Activated CD4-positive, alpha-beta T cell treated with anti-CD3 and anti-CD28 coated beads, Interleukin-2, amount 10 ng/mL, durations not matched to agents 24 days and 14 days (primary cell): ENCODE results near the gene CYP11A1. TPM values are rescaled to one million over a fixed set of nuclear protein-coding genes. Genes with fewer than 3 reads are reported as not detected.

Source experiments
- DNase-seq: peaks from one replicate; pipeline ENCODE4 v3.0.0; 2022
- H3K27ac Mint-ChIP-seq: one replicate; pipeline ENCODE4 v1.8.0; 2022; ENCODE audit warnings: mild to moderate bottlenecking, mixed read lengths
- H3K27me3 Mint-ChIP-seq: one replicate; pipeline ENCODE4 v1.8.0; 2022; ENCODE audit warnings: mixed read lengths
- H3K36me3 Mint-ChIP-seq: one replicate; pipeline ENCODE4 v1.8.0; 2022; ENCODE audit warnings: low read depth, mild to moderate bottlenecking, mixed read lengths
- H3K4me1 Mint-ChIP-seq: one replicate; pipeline ENCODE4 v1.8.0; 2021; ENCODE audit warnings: mixed read lengths
- H3K4me3 Mint-ChIP-seq: one replicate; pipeline ENCODE4 v1.8.0; 2022; ENCODE audit warnings: mild to moderate bottlenecking, moderate library complexity, mixed read lengths
- H3K9me3 Mint-ChIP-seq: one replicate; pipeline ENCODE4 v1.8.0; 2021; ENCODE audit warnings: mixed read lengths
- intact Hi-C: fragments of 100-400 bp; cut with micrococcal nuclease; formaldehyde crosslinking; loops from one replicate; pipeline ENCODE4 v1.15.1; 2023
- total RNA-seq: library from RNA; stranded (reverse); gene quantifications from 2 replicates; pipeline ENCODE4 v1.2.3, GENCODE V29; 2022

CYP11A1 gene
- total RNA-seq, 1 donor from 2014 or later, result not detected

DNA sequence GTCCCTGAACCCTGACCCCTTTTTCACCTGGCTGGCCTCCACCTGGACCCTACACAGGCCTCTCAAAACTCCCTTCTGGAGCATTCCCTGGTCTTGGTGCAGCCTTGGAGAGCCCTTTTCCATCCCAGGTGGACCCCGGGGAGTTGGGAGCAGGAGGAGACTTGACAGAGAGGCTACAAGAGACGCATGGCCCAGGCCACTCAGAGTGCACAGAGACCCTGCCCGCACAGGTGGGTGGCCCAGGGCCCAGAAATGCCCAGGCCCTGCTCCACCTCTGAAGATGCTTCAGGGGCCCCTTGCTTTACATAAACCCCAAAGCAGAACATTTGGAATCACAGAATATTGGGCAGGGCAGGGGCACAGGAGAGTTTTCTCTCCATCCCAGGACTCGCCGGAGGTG is 34.4 kb downstream of the CYP11A1 start:
- intact Hi-C loops, result no loop called here
- Mint-ChIP-seq H3K36me3 (no peaks in the 10 kb centered on the region), H3K4me1 (peaks cover 2% of the 10 kb centered on the region), H3K27ac (no peak overlapping the region), H3K4me3 (no peak overlapping the region), H3K27me3 (no peaks in the 10 kb centered on the region), H3K9me3 (no peaks in the 10 kb centered on the region)
- DNase-seq, result no peak

DNA sequence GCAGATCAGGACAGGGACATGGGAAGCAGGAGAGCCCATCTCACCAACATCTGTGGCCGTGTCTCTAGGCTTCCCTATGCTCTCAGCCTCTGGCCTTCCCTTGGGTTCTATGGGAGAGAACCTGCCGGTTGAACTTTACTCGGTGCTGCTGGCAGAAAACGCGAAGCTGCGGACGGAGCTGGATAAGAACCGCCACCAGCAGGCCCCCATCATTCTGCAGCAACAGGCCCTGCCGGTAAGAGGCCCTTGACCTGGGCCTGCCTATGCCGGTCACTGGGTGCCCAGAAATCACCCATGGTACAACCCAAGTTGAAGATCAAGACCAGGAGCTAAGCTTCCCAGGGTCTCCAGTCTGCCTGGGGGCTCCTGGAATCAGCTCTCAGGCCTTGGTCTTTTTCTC is 34.8 kb downstream of the CYP11A1 start:
- Mint-ChIP-seq H3K9me3 (no peaks in the 10 kb centered on the region), H3K27me3 (no peaks in the 10 kb centered on the region), H3K27ac (no peak overlapping the region), H3K36me3 (no peaks in the 10 kb centered on the region), H3K4me3 (no peak overlapping the region), H3K4me1 (peaks cover 2% of the 10 kb centered on the region)
- intact Hi-C loops, result no loop called here
- DNase-seq, result no peak

DNA sequence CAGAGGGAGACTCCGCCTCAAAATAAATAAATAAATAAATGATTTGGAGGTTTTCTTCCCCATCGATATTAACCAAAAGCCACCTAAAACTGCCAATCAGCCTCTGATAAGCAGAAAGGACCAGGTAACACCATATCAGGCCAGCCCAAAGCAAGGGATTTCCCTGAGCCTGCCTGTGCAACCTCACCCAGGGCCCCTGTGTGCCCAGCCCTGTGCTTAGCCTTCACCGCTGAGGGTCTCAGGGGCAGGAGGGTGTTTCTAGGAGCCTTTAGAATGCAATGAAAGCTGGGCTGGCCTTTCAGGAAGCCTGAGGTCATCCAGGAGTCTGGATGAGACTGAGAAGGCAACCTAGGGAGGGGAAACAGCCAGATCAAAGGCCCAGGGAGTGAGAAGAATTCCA is 35.4 kb downstream of the CYP11A1 start:
- no peak overlapping the region for H3K4me3 Mint-ChIP-seq

DNA sequence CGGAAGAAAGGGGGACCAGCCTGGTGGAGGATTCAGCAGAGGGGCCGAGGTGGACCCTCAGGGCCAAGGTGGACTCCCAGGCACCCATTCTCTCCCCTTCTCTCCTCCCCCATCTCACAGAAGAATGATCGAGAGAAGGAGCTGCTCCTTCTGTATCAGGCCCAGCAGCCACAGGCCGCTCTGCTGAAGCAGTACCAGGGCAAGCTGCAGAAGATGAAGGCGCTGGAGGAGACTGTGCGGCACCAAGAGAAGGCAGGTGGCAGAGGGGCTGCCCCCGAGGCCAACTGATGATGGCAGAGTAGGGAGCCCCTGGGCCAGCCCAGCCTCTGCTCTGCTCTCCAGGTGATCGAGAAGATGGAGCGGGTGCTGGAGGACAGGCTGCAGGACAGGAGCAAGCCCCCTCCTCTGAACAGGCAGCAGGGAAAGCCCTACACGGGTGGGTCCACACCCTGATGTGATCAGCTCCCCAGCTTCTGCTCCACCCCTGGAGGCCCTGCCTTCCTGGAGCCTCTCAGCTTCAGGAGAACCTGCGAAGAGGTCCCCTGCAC is 36.5 kb downstream of the CYP11A1 start:
- Mint-ChIP-seq H3K27ac (no peak overlapping the region), H3K9me3 (no peaks in the 10 kb centered on the region), H3K27me3 (no peaks in the 10 kb centered on the region), H3K4me1 (peaks cover 2% of the 10 kb centered on the region), H3K36me3 (no peaks in the 10 kb centered on the region), H3K4me3 (no peak overlapping the region)
- no peak for DNase-seq
- intact Hi-C loops, result no loop called here

More for the DNA sequence above, 35.4 kb downstream of the CYP11A1 start:
- H3K4me1 Mint-ChIP-seq, result peaks cover 2% of the 10 kb centered on the region
- no peak overlapping the region for H3K27ac Mint-ChIP-seq
- H3K27me3 Mint-ChIP-seq, result no peaks in the 10 kb centered on the region
- no peak for DNase-seq
- no peaks in the 10 kb centered on the region for H3K9me3 Mint-ChIP-seq
- H3K36me3 Mint-ChIP-seq, result no peaks in the 10 kb centered on the region
- intact Hi-C loops, result no loop called here

DNA sequence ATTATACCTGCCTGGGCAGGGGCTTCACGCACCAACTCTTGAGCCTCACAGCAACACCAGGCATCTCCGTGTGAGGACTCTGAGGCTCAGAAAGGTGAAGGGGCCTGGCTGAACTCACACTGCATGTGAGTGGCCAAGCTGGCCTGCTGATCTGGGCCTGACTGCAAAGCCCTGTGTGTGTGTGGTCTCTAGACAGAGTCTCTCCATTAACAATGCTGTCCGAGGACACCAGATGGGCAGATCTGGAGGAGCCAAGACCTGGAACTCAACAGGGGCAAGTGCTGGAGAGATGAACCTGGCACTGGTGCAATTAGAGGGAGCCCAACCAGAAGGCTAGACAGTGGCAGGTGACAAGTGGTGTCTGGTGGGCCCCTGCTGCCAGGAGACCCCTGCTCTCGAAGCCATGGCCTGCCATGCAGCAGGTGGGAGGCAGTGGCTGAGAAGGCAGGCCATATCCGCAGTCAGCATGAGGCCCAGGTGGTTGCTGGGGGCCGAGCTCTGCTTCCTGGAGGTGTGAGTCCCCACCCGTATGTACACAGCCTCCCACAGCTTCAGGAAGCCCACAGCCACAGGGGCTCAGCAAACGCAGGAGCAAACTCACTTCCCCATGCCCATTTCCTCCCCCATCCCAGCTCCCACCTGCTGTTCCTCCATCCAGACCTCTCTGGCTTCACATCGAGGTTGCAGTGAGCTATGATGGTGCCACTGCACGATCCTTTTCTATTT is 39.0 kb downstream of the CYP11A1 start:
- H3K27me3 Mint-ChIP-seq, result peaks cover 8% of the 10 kb centered on the region
- no peaks in the 10 kb centered on the region for H3K9me3 Mint-ChIP-seq
- H3K36me3 Mint-ChIP-seq, result no peaks in the 10 kb centered on the region
- intact Hi-C loops, result no loop called here
- H3K4me1 Mint-ChIP-seq, result peaks cover 2% of the 10 kb centered on the region
- no peak overlapping the region for H3K27ac Mint-ChIP-seq
- DNase-seq, result no peak
- H3K4me3 Mint-ChIP-seq, result no peak overlapping the region

DNA sequence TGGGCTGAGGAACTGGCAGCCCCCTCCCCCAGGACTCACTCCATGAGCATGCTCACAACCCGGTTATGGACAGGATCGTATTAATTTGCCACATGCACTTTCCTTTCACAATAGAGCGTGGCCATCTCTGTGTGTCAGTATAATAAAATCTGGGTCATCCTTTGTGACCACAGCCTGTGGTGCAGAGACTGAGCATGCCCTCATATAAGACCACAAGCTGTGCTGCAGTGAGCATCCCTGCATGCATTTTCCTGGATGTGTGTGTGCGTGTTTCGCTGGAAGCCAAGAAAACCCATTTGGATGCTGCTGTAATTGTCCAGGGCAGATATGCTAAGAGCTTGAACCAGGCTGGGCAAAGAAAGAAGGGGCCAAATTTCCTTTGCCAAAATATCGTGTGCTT is 39.7 kb downstream of the CYP11A1 start:
- H3K4me1 Mint-ChIP-seq, result peaks cover 2% of the 10 kb centered on the region
- no peaks in the 10 kb centered on the region for H3K9me3 Mint-ChIP-seq
- intact Hi-C loops, result no loop called here
- H3K27me3 Mint-ChIP-seq, result peaks cover 8% of the 10 kb centered on the region
- H3K36me3 Mint-ChIP-seq, result no peaks in the 10 kb centered on the region
- no peak for DNase-seq
- H3K4me3 Mint-ChIP-seq, result no peak overlapping the region
- H3K27ac Mint-ChIP-seq, result no peak overlapping the region

DNA sequence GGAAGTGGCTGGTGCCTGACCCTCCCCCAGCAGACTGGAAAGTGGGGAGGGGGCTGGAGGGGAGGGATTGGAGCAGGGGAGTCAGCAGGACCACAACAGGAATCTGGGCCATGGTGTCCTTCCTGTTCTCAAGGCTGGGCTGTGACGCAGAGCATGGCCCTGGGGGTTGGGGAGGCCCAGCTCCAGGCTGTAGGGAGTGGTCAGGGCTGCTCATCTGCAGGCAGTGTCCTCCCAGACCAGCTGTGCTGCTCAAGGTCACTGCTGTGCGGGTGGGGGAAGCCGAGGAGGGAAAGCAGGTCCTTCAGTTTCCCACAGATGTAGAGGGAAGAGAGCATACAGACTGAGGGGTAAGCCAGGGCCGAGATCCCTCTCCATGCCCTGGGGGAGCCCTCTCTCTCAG is 40.7 kb downstream of the CYP11A1 start:
- Mint-ChIP-seq H3K36me3 (no peaks in the 10 kb centered on the region), H3K9me3 (no peaks in the 10 kb centered on the region), H3K27me3 (peaks cover 8% of the 10 kb centered on the region), H3K27ac (no peak overlapping the region), H3K4me3 (no peak overlapping the region), H3K4me1 (peaks cover 2% of the 10 kb centered on the region)
- intact Hi-C loops, result no loop called here
- no peak for DNase-seq

DNA sequence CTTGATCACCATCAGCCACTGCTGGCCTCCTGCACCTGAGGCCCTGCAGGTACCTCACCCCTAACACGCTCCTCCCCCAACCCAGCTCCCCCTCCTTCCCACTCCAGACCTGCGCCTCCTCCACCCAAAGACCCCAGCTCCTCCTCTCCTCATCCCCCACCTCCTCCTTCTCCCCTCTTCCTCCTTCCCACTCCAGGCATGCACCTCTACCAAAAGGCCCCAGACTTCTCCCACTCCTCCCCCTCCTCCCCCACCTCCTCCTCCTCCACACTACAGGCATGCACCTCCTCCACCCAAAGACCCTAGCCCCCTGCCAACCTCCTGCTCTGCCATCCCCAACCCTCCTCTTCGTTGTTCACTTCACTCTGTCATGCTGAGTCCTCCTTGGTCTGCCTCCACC is 42.7 kb downstream of the CYP11A1 start:
- peaks cover 2% of the 10 kb centered on the region for H3K4me1 Mint-ChIP-seq
- H3K9me3 Mint-ChIP-seq, result no peaks in the 10 kb centered on the region
- H3K27ac Mint-ChIP-seq, result no peak overlapping the region
- intact Hi-C loops, result no loop called here
- DNase-seq, result no peak
- H3K27me3 Mint-ChIP-seq, result peaks cover 9% of the 10 kb centered on the region
- no peaks in the 10 kb centered on the region for H3K36me3 Mint-ChIP-seq
- H3K4me3 Mint-ChIP-seq, result no peak overlapping the region

DNA sequence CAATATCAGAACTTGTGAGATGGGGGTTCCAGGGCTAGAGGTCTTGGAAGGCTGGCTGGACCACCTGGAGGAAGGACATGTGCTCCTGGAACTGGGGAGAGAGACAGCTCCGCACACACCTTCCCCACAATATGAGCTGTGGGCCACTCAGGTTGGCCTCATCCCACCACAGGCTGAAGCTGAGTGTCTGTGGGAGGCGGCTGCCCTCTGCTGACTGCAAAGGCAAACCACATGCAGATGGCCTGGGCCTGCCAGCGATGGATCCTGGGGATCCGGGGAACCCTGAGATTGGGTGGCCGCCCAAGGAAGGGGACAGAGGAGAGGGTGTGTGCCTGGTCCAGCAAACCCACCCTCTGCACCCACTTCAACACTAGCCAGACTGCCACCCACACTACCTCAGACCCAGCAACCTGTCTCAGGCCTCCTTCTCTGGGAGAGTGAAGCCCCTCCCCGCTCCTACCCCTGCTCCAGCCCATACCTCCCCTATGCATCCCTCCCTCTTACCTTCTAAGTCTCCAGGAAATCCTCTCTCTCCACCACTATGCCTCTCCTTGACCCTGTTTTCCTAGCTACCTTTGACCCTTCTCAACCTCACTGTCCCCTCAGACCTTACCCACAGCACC is 44.8 kb downstream of the CYP11A1 start:
- H3K27ac Mint-ChIP-seq, result no peak overlapping the region
- H3K4me3 Mint-ChIP-seq, result no peak overlapping the region
- no peaks in the 10 kb centered on the region for H3K9me3 Mint-ChIP-seq
- H3K27me3 Mint-ChIP-seq, result peaks cover 9% of the 10 kb centered on the region
- DNase-seq, result peak; percentile 85
- no peaks in the 10 kb centered on the region for H3K4me1 Mint-ChIP-seq
- no peaks in the 10 kb centered on the region for H3K36me3 Mint-ChIP-seq
- intact Hi-C loops, result loop anchor here (1.0 kb wide), 2 partner anchors 195 to 349 kb away; no protein-coding TSS in a partner anchor

DNA sequence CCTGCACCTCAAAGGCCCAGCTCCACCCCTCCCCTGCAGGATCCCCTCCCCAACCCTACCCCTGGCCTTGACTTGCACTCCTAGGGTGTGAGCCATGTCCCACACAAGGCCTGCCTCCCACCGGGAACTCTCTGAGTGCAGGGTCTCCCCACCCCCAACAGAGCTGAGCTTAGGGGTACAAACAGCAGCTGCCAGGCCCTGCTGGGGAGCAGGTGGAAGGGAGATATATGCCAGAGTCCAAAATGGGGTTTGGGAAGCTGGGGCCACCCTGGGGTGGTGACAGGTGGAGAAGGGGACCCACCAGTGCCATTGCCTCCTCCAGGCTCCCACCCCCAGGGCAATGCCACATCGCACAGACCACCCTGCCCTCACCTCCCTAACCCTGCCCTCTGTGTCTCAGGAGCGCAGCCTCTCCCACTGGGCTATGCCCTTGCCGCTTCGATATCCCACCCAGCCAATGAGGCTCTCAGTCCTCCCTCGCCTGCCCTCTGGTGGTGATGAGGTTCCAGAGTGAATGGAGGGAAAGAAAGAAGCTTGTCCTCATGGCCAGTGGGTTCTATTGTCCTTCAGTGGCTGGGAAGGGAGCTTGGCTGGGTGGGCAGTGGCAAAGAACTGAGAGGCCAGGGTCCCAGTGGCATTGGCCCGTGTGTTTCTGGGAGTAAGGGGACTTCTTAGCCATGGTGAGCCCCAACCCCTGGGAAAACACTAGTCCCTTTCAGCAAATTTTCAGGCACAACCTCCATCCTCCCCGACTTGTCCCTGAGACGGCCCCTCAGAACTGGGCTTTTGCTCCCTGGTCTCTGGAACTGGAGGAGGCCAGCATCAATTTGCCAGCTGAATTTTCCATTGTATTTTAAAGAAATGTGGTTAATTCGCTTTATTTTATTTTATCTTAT is 46.8 kb downstream of the CYP11A1 start:
- Mint-ChIP-seq H3K4me3 (no peak overlapping the region), H3K4me1 (peaks cover 9% of the 10 kb centered on the region), H3K27me3 (peaks cover 8% of the 10 kb centered on the region), H3K9me3 (no peaks in the 10 kb centered on the region), H3K36me3 (no peaks in the 10 kb centered on the region), H3K27ac (no peak overlapping the region)
- peak; percentile 73 for DNase-seq
- intact Hi-C loops, result no loop called here

DNA sequence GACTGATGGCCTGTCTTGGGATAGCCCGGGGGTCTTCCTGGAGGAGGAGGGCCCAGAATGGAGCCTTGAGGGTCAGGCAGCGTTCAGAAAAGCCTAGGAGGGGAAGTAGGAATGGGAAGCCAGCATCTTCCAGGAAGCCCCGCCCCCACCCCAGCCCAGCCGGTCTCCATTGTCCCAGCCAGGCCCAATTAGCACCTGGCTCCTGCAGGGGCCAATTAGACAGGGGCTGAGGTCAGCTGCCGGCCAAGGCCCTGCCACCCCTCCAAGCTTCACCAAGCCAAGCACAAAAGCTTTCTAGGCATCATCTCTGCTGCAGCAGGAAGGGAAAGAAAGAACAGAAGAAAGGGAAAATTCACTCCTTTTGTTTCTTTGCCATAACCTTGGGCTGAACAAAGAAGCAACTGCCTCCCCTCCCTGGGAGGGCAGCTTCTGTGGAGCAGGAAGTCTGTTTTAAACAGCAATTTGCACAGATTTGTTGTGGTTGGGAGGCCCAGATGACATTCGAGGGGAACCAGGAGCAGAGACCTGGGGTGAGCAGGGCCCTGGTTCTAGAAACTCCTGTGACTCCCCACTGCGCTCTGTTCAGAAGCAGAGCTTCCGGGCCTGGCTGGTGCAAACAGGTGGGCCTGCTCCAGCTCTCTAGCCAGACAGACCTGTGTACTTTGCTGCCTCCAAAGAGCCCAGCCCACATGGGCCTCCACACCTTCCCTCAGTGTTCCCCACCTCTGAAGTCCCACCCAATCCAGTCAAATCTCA is 47.7 kb downstream of the CYP11A1 start:
- intact Hi-C loops, result no loop called here
- no peak overlapping the region for H3K4me3 Mint-ChIP-seq

DNA sequence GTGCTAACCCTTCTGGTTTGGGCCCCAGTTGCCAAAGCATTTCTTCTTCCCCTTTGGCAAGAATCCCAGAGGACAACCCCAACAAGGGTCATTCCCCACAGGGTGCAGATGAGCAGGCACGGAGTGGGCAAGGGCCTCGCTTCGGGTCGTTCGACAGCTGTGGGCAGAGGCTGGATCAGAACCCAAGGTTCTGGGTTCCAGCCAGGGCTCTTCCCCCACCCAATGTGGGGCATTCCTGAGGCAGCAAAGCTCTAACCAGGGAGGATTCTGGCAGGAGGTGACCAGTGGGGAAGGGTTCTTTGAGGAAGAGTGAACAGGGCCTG is 48.3 kb downstream of the CYP11A1 start:
- no peak overlapping the region for H3K27ac Mint-ChIP-seq
- H3K4me1 Mint-ChIP-seq, result peaks cover 14% of the 10 kb centered on the region
- peaks cover 2% of the 10 kb centered on the region for H3K27me3 Mint-ChIP-seq
- no peak for DNase-seq
- H3K9me3 Mint-ChIP-seq, result no peaks in the 10 kb centered on the region
- intact Hi-C loops, result no loop called here
- H3K4me3 Mint-ChIP-seq, result no peak overlapping the region
- H3K36me3 Mint-ChIP-seq, result no peaks in the 10 kb centered on the region

More for the DNA sequence above, 47.7 kb downstream of the CYP11A1 start:
- DNase-seq, result no peak
- Mint-ChIP-seq H3K9me3 (no peaks in the 10 kb centered on the region), H3K27ac (no peak overlapping the region), H3K36me3 (no peaks in the 10 kb centered on the region), H3K4me1 (peaks cover 14% of the 10 kb centered on the region), H3K27me3 (peaks cover 4% of the 10 kb centered on the region)

DNA sequence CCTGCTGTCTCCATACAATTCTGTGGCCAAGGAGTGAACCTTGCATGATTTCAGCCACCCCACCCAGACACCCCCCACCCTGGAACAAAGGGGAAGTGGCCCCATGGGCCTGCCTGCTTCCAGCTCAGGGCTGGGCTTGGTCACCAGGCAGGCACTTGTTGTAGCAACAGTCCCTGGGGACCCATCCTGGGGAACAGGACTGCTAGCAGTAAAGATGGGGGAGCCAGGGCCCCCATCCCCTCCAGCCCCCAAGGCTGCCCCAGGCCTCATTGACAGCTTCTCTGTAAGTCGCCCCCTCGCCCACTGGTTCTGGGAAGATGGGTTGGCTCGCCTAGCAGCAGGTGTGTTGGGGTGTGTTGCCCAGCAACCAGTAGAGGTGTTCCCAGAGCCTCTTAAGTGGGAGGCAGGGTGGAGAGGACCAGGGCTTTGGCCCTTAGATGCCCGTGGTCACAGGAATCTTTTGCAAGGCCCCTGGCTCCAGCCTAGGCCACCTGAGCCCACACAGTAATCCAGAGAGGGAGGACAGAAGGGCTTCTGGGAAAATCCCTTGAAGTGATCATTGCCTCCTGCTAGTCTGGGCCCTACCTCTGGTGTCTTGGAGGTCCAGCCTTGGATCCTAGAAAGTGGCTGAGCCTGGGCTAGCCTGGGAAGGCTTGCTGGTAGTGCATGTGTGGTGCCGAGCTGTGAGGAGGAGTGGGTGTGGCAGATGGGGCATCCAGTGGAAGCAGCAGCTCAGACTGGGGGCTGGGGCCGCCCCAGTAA is 48.9 kb downstream of the CYP11A1 start:
- peaks cover 2% of the 10 kb centered on the region for H3K27me3 Mint-ChIP-seq
- H3K4me1 Mint-ChIP-seq, result peaks cover 14% of the 10 kb centered on the region
- intact Hi-C loops, result no loop called here
- no peaks in the 10 kb centered on the region for H3K36me3 Mint-ChIP-seq
- H3K27ac Mint-ChIP-seq, result no peak overlapping the region
- H3K4me3 Mint-ChIP-seq, result no peak overlapping the region
- no peaks in the 10 kb centered on the region for H3K9me3 Mint-ChIP-seq
- no peak for DNase-seq
